GM12891 (cell line): ENCODE data around the gene TTC28.

Experiments
- PAX5 ChIP-seq: IDR thresholded peaks from 2 replicates; pipeline ENCODE4 v1.6.1; 2011; ENCODE audit warnings: low read length, moderate library complexity, mild to moderate bottlenecking; ENCODE audit not compliant: insufficient read depth, severe bottlenecking
- POLR2A ChIP-seq: IDR thresholded peaks from 2 replicates; pipeline ENCODE4 v1.6.1; 2011; ENCODE audit warnings: low read depth, low read length, control low read depth
- POLR2AphosphoS5 ChIP-seq: IDR thresholded peaks from 2 replicates; pipeline ENCODE4 v1.6.1; 2011; ENCODE audit warnings: low read depth, low read length, control low read depth
- POU2F2 ChIP-seq: IDR thresholded peaks from 2 replicates; pipeline ENCODE4 v1.6.1; 2011; ENCODE audit warnings: low read depth, mild to moderate bottlenecking, control low read depth, low read length, moderate library complexity
- TAF1 ChIP-seq: IDR thresholded peaks from 2 replicates; pipeline ENCODE4 v1.6.1; 2011; ENCODE audit warnings: low read depth, low read length, control low read depth

DNA sequence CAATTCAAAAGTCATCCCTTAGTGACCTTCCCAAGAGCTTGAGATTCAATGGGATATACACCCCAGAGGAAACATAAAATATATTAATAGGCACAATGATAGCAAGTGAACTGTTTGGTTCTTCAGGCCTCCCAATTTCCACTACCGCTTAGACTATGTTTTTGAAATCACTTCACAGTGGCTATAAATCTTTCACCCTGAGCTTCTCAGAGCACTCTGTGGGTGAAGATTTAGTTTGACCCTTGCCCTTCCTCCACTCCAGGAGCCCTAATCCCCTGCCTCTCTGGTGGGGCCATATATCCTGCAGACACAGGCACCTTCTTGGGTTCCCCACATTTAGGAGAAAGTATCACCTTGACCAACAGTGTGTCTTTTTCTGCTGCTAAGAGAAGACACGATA, 573.7 kb downstream of the TTC28 start:
- no peak for TF ChIP-seq POLR2A
- TF ChIP-seq POU2F2, result no peak
- no peak for TF ChIP-seq POLR2AphosphoS5
- TF ChIP-seq PAX5, result no peak
- TF ChIP-seq TAF1, result no peak
